ENCODE measurements around the gene JAK1. TPM values are rescaled to one million over a fixed set of nuclear protein-coding genes. Genes with fewer than 3 reads are reported as not detected.

JAK1 gene
- total RNA-seq, 2 donors from 2014 or later, result 22.9 to 23.2 TPM

GRCh38 chr1:64875101-64875500 lies 91.2 kb downstream of the JAK1 start:
- TF ChIP-seq CTCF (conservative IDR thresholded peaks at IDR 0.05), result no peak
- Mint-ChIP-seq H3K9me3 (no peaks in the 10 kb centered on the region), H3K27me3 (ENCODE audit: insufficient read depth) (no peaks in the 10 kb centered on the region), H3K36me3 (ENCODE audit: low read depth) (peaks cover 34% of the 10 kb centered on the region), H3K4me3 (no peak overlapping the region), H3K27ac (no peak overlapping the region), H3K4me1 (peaks cover 14% of the 10 kb centered on the region)
- no peak overlapping the region for H3K9ac ChIP-seq (ENCODE audit: extremely low read depth, low read length, poor library complexity, severe bottlenecking)
- WGBS, 2 experiments (ENCODE audit: insufficient coverage in 1 of 2, insufficient read length in 1 of 2), result 92 to 98% methylated on average over 9 to 10 of the region's 10 CpGs
- H3K27ac ChIP-seq (ENCODE audit: low read depth, low read length), result no peak overlapping the region
- no peak for DNase-seq
- H3K4me1 ChIP-seq (ENCODE audit: control insufficient read depth, insufficient read depth, low read length), result peaks cover 5% of the 10 kb centered on the region
- H3K36me3 ChIP-seq (ENCODE audit: control insufficient read depth, insufficient read depth, low read length), result peaks cover 9% of the 10 kb centered on the region
- H3K27me3 ChIP-seq (ENCODE audit: control insufficient read depth, insufficient read depth, low read length, poor library complexity, severe bottlenecking), result no peaks in the 10 kb centered on the region
- H3K4me3 ChIP-seq (ENCODE audit: low read length), result no peak overlapping the region
- no peaks in the 10 kb centered on the region for H3K9me3 ChIP-seq (ENCODE audit: control insufficient read depth, low read length)

GRCh38 chr1:64874666-64875065 lies 91.7 kb downstream of the JAK1 start:
- peaks cover 36% of the 10 kb centered on the region for H3K36me3 Mint-ChIP-seq (ENCODE audit: low read depth)
- no peak overlapping the region for H3K27ac ChIP-seq (ENCODE audit: low read depth, low read length)
- peak overlapping the region; percentile 33 for H3K27ac Mint-ChIP-seq
- peaks cover 9% of the 10 kb centered on the region for H3K36me3 ChIP-seq (ENCODE audit: control insufficient read depth, insufficient read depth, low read length)
- no peaks in the 10 kb centered on the region for H3K27me3 ChIP-seq (ENCODE audit: control insufficient read depth, insufficient read depth, low read length, poor library complexity, severe bottlenecking)
- H3K4me3 ChIP-seq (ENCODE audit: low read length), result no peak overlapping the region
- peaks cover 14% of the 10 kb centered on the region for H3K4me1 Mint-ChIP-seq
- H3K4me1 ChIP-seq (ENCODE audit: control insufficient read depth, insufficient read depth, low read length), result peaks cover 5% of the 10 kb centered on the region
- H3K9me3 ChIP-seq (ENCODE audit: control insufficient read depth, low read length), result no peaks in the 10 kb centered on the region
- DNase-seq, result no peak
- H3K27me3 Mint-ChIP-seq (ENCODE audit: insufficient read depth), result no peaks in the 10 kb centered on the region
- no peak overlapping the region for H3K9ac ChIP-seq (ENCODE audit: extremely low read depth, low read length, poor library complexity, severe bottlenecking)
- H3K9me3 Mint-ChIP-seq, result no peaks in the 10 kb centered on the region
- no peak overlapping the region for H3K4me3 Mint-ChIP-seq
- TF ChIP-seq CTCF (conservative IDR thresholded peaks at IDR 0.05), result no peak
- 93 to 100% methylated on average over 2 to 3 of the region's 3 CpGs for WGBS, 2 experiments (ENCODE audit: insufficient coverage in 1 of 2, insufficient read length in 1 of 2)

- peaks cover 14% of the 10 kb centered on the region for H3K4me1 Mint-ChIP-seq
- H3K27ac Mint-ChIP-seq, result no peak overlapping the region
- no peak for DNase-seq
- H3K27me3 Mint-ChIP-seq (ENCODE audit: insufficient read depth), result no peaks in the 10 kb centered on the region
- TF ChIP-seq CTCF (conservative IDR thresholded peaks at IDR 0.05), result no peak
- H3K9me3 Mint-ChIP-seq, result no peaks in the 10 kb centered on the region
- no peak overlapping the region for H3K27ac ChIP-seq (ENCODE audit: low read depth, low read length)
- no peak overlapping the region for H3K4me3 Mint-ChIP-seq
- no peak overlapping the region for H3K4me3 ChIP-seq (ENCODE audit: low read length)
- H3K9me3 ChIP-seq (ENCODE audit: control insufficient read depth, low read length), result no peaks in the 10 kb centered on the region
- H3K36me3 Mint-ChIP-seq (ENCODE audit: low read depth), result peaks cover 43% of the 10 kb centered on the region
- H3K9ac ChIP-seq (ENCODE audit: extremely low read depth, low read length, poor library complexity, severe bottlenecking), result no peak overlapping the region
- peaks cover 16% of the 10 kb centered on the region for H3K36me3 ChIP-seq (ENCODE audit: control insufficient read depth, insufficient read depth, low read length)
- 95 to 96% methylated on average over 6 to 9 of the region's 9 CpGs for WGBS, 2 experiments (ENCODE audit: insufficient coverage in 1 of 2, insufficient read length in 1 of 2)
- peaks cover 5% of the 10 kb centered on the region for H3K4me1 ChIP-seq (ENCODE audit: control insufficient read depth, insufficient read depth, low read length)
- no peaks in the 10 kb centered on the region for H3K27me3 ChIP-seq (ENCODE audit: control insufficient read depth, insufficient read depth, low read length, poor library complexity, severe bottlenecking)
Measured at GRCh38 chr1:64873576-64873975, 92.8 kb downstream of the JAK1 start.
